Osteoblast (primary cell): Measurements from ENCODE around the gene SPTBN5. TPM values are rescaled to one million over a fixed set of nuclear protein-coding genes. Genes with fewer than 3 reads are reported as not detected.

Experiments used
- DNase-seq: peaks from one replicate; pipeline ENCODE4 v3.0.0; 2011; ENCODE audit warnings: low spot score, mixed read lengths; ENCODE audit not compliant: insufficient read length; ENCODE audit errors: missing footprints
- H2AFZ ChIP-seq: 2 replicates; pipeline ENCODE4 v1.6.0; 2011; ENCODE audit warnings: mild to moderate bottlenecking, low read length
- H3K27ac ChIP-seq: 2 replicates; pipeline ENCODE4 v1.5.1; 2011; ENCODE audit warnings: mild to moderate bottlenecking, low read depth, low read length, moderate library complexity
- H3K27me3 ChIP-seq: 2 replicates; pipeline ENCODE4 v1.6.0; 2012; ENCODE audit warnings: mild to moderate bottlenecking, control low read depth, inconsistent platforms, low read length, moderate library complexity; ENCODE audit not compliant: insufficient read depth
- H3K36me3 ChIP-seq: 2 replicates; pipeline ENCODE4 v1.5.1; 2011; ENCODE audit warnings: mild to moderate bottlenecking, low read length, control low read depth, moderate library complexity; ENCODE audit not compliant: insufficient read depth
- H3K4me1 ChIP-seq: 2 replicates; pipeline ENCODE4 v1.5.1; 2011; ENCODE audit warnings: mild to moderate bottlenecking, low read length, control low read depth, moderate library complexity; ENCODE audit not compliant: insufficient read depth
- H3K4me2 ChIP-seq: 2 replicates; pipeline ENCODE4 v1.6.0; 2011; ENCODE audit warnings: mild to moderate bottlenecking, low read length; ENCODE audit not compliant: insufficient read depth
- H3K4me3 ChIP-seq: fragments of 200-600 bp; sonication (generic); 3 replicates; pipeline ENCODE4 v1.5.1; 2012; ENCODE audit warnings: mild to moderate bottlenecking, low read length, inconsistent platforms; ENCODE audit not compliant: insufficient read depth
- H3K79me2 ChIP-seq: 2 replicates; pipeline ENCODE4 v1.6.0; 2012; ENCODE audit warnings: mild to moderate bottlenecking, low read length, control low read depth, inconsistent platforms; ENCODE audit not compliant: insufficient read depth
- H3K9me3 ChIP-seq: 2 replicates; pipeline ENCODE4 v1.5.1; 2011; ENCODE audit warnings: low read depth, low read length, control low read depth
- H4K20me1 ChIP-seq: 2 replicates; pipeline ENCODE4 v1.6.0; 2012; ENCODE audit warnings: mild to moderate bottlenecking, low read length, control low read depth; ENCODE audit not compliant: insufficient read depth
- CTCF ChIP-seq: IDR thresholded peaks from 2 replicates; pipeline ENCODE4 v1.5.1; 2011; ENCODE audit warnings: mild to moderate bottlenecking, low read depth, low read length, moderate library complexity; ENCODE audit errors: extremely low read depth
- total RNA-seq: library from RNA; depleted of rRNA; stranded (reverse); fragments of >200 nt; gene quantifications from 2 replicates; pipeline ENCODE4 v1.2.3, GENCODE V29; 2012

SPTBN5 gene
- total RNA-seq, 1 donor: 0.36 TPM

- Histone ChIP-seq H2AFZ (no peak overlapping the region), H3K4me2 (no peak overlapping the region), H4K20me1 (no peaks in the 10 kb centered on the region), H3K4me3 (no peak overlapping the region), H3K27me3 (no peaks in the 10 kb centered on the region), H3K4me1 (peaks cover 15% of the 10 kb centered on the region), H3K27ac (no peak overlapping the region), H3K36me3 (peaks cover 26% of the 10 kb centered on the region), H3K9me3 (no peaks in the 10 kb centered on the region), H3K79me2 (no peaks in the 10 kb centered on the region)
- DNase-seq: peak; percentile 81
- TF ChIP-seq CTCF: no peak
Observed at GRCh38 chr15:41825572-41826535, 68.0 kb downstream of the SPTBN5 start.

- peaks cover 26% of the 10 kb centered on the region for H3K36me3 ChIP-seq
Observed at GRCh38 chr15:41825145-41825544, 68.7 kb downstream of the SPTBN5 start.

DNA sequence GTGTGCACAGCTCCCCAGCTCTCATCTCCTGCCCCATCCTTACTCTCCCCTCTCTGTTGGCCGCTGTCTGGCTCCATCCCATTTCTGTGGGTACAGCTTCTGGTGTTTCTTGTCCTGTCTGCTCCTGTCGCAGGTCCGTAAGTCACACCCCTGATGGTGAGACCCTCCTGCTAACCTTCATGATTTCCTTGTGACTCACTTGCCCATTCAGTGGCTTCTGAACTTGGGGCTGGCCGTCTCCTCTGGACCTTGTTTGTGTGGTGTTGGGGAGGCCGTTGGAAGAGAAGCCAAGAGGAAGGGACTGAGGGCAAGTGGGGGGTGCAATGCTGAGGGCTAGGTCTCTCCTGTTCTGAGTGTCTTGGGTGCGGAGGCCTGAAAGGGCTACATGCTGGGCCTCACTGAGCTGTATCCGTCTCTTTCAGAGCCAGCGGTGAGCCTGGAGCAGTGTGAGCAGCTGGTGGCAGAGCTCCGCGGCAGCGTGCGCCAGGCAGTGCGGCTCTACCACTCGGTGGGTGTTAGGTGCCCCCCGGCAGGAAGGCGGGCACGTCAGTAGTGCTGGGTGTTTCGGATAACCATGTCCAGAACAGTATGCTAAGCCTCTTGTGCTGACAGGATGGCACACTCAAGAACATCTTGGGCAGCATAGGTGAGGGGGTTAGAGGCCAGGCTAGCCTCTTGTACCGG lies 69.6 kb downstream of the SPTBN5 start:
- Histone ChIP-seq H3K27ac (no peak overlapping the region), H4K20me1 (no peaks in the 10 kb centered on the region), H3K79me2 (no peaks in the 10 kb centered on the region), H3K36me3 (peaks cover 35% of the 10 kb centered on the region), H3K4me1 (peaks cover 15% of the 10 kb centered on the region), H3K9me3 (no peaks in the 10 kb centered on the region), H3K4me3 (no peak overlapping the region), H2AFZ (no peak overlapping the region), H3K27me3 (no peaks in the 10 kb centered on the region), H3K4me2 (no peak overlapping the region)
- peak; percentile 59 for DNase-seq
- TF ChIP-seq CTCF: no peak

More at GRCh38 chr15:41825145-41825544, 68.7 kb downstream of the SPTBN5 start:
- H3K4me3 ChIP-seq: no peak overlapping the region
- no peak overlapping the region for H2AFZ ChIP-seq
- H3K4me2 ChIP-seq: no peak overlapping the region
- no peaks in the 10 kb centered on the region for H3K9me3 ChIP-seq
- H3K79me2 ChIP-seq: no peaks in the 10 kb centered on the region
- no peak for TF ChIP-seq CTCF
- H3K27me3 ChIP-seq: no peaks in the 10 kb centered on the region
- no peak for DNase-seq
- no peaks in the 10 kb centered on the region for H4K20me1 ChIP-seq
- H3K4me1 ChIP-seq: peaks cover 15% of the 10 kb centered on the region
- H3K27ac ChIP-seq: no peak overlapping the region

- Histone ChIP-seq H3K4me1 (peaks cover 8% of the 10 kb centered on the region), H3K27me3 (no peaks in the 10 kb centered on the region), H3K9me3 (no peaks in the 10 kb centered on the region), H3K36me3 (peaks cover 41% of the 10 kb centered on the region), H3K4me3 (no peak overlapping the region), H2AFZ (no peak overlapping the region), H3K79me2 (no peaks in the 10 kb centered on the region), H3K4me2 (no peak overlapping the region), H4K20me1 (no peaks in the 10 kb centered on the region), H3K27ac (no peak overlapping the region)
- peak; percentile 38 for DNase-seq
- TF ChIP-seq CTCF: no peak
Observed at GRCh38 chr15:41823502-41823901, 70.4 kb downstream of the SPTBN5 start.
